Measurements from ENCODE around the gene HDAC3. TPM values are rescaled to one million over a fixed set of nuclear protein-coding genes. Genes with fewer than 3 reads are reported as not detected.
A peak's percentile ranks its signal among the peaks of the same experiment; 100 is the strongest.
"Not testable (repeated sequence)": the region's sequence is repeated elsewhere in the genome, so short reads cannot be mapped to it uniquely, and the experiment has no call there.

The HDAC3 gene
- total RNA-seq, 1 experiment from 2014 or later, result 54.5 TPM

DNA sequence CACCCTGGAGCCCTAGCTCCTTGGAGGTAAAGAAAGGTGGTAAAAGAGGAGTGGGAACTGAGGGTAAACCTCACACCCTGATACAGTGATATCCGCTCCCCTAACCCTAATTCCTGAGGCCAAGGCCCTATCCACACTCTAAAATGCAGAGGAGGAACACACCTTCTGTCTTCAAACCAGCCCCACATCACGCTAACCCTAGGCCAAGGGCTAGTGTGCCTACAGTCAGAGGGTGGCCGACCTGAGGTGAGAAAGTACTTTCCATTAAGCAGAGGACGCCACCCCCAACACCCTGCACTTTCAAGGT lies 590 bp downstream of the HDAC3 start:
- no peak for DNase-seq (ENCODE audit: extremely low read depth, low read depth)

DNA sequence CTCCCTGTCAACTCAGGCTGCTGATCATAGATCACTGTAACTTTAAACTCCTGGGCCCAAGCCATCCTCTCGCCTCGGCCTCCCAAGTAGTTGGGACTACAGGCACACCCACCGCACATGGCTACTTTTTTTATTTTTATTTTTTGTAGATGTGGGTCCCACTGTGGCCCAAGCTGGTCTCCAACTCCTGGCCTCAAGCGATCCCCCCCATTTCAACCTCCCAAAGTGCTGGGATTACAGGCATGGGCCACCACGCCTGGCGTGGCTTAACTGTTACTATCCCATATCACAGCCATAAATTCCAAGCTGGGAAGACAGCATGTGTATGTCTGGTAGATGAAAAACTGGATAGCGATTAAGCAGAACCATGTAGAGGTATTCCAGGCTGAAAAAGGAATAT lies 1.0 kb downstream of the HDAC3 start:
- no peak for DNase-seq (ENCODE audit: extremely low read depth, low read depth)

DNA sequence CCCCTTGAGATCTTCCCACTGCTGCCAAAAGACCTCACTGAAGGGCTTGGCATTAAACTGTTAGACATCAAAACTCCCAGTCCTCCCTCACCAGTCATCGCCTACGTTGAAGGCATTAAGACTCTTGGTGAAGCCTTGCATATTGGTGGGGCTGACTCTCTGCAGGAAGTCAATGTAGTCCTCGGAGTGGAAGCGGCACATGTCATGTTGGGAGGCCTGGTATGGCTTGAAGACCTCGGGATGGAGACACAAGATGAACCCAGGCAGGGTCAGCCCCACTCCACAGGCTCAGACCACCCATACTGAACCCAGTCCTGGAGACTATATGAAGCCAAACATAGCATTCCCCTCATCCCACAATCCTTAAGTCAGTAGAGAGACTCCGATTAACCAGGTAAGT lies 1.9 kb downstream of the HDAC3 start:
- DNase-seq (ENCODE audit: extremely low read depth, low read depth), result no peak

DNA sequence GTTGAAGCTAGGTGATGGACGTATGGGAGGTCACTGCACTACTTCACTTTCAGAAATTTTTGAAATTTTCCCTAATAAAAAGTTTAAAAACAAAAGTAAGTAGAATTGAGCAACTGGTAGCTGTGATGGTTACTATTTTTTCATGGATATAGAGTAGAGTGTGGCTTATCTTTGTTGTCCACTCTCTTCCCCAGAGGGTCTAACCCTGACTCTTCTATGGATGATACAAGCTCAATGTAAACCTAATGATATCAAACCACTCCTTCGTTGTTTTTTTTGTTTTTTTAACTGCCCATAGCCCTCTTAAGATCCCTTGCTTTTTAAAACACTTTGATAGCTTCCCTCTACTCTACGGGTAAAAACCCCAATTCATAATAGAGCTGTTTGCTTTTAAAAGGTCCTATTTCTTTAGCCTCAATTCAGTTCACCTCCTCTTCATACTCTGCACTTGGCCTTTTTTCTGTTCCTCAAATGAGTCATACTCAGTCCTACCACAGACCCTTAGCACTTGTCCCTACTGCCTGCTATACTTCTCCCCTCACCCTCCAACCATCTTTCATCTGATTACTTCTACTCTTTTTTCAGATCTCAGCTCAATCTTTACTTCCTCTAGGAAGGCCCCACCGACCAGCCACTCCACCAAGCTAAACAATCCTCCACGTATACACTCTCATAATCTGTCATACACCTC lies 2.6 kb downstream of the HDAC3 start:
- DNase-seq (ENCODE audit: extremely low read depth, low read depth), result no peak

DNA sequence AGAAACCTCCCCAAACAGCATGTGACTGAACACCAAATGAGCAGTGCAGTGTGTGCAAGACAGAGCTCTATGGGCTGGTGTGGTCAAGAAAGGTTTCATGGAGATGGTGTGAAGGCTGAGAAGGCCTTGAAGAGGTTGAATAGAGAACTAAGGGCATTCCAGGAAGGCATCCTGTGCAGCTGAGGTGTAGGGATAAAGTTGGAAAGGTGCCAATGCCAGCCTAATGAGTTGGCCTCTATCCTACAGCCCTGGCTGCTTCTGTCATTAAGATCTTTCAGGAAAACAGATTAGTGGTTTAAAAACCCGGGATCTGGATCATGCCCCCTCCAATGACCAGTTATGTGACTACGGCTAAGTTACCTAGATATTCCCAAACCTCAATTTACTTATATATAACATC lies 4.0 kb downstream of the HDAC3 start:
- DNase-seq (ENCODE audit: extremely low read depth, low read depth), result no peak

DNA sequence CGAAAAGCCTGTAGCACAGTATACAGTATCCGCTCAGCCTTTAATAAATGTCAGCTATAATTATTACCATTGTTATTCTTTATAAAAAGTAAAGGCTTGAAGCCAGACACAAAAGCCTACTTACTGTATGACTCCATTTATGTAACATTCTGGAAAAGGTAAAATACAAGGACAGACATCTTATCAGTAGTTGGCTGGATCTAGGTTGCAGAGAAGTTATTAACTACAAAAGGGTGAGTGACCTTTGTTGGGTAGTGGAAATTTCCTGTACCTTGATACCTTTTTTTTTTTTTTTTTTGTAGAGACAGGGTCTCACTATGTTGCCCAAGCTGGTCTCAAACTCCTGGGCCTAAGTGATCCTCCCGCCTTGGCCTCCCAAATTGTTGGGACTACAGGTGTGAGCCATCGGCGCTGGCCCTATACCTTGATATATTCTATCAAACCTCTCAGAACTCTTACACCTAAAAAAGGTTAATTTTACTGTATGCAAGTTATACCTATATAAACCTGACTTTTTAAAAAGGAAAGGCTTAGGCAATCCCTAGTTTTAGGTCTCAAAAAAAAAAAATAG lies 6.0 kb downstream of the HDAC3 start:
- no peak for DNase-seq (ENCODE audit: extremely low read depth, low read depth)

DNA sequence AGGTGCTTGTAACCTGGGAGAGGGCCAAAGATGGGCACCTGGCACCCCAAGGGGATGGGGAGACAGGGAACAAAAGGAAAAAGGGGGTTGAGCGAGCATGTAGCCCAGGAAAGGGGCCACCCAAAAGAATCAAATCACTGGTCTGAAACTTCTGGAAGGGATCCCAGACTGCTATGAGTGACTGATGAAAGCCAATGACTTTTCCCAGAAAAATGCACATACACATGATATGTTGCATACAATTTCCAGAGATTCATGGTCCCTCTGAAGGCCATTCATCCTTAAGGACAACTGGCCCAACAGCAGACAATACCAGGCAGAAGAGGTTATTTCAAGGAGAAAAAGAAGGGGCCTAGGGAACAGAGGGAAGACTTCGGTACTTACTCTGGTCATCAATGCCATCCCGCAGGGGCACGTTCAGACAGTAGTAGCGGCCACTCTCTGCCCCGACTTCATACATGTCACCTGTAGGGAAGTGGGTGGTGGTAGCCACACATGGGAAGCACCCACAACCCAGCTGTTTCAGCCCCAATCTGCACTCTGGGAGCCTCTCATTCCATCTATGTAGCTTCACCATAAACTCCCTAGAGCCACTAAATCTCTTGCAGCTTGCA lies 8.4 kb downstream of the HDAC3 start:
- no peak for DNase-seq (ENCODE audit: extremely low read depth, low read depth)

DNA sequence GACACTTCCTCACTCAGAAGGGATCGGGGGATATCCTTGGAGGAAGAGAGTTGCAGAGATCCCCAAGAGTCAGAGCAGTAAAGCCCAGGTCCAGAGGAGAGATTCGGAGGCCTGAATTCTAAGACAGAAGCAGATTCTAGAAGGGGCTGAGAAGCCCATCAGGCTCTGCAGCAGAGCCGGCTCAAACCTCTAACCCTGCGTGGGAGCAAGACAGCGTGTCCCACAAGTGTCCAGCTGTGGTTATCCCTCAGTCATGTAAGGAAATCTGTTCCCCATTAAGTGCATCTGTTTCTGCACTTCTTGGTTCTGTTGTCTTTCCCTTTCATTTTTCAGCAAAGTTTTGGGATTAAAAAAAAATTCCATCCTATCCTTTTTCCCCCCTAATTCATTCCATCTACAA lies 13.0 kb downstream of the HDAC3 start:
- no peak for DNase-seq (ENCODE audit: extremely low read depth, low read depth)

DNA sequence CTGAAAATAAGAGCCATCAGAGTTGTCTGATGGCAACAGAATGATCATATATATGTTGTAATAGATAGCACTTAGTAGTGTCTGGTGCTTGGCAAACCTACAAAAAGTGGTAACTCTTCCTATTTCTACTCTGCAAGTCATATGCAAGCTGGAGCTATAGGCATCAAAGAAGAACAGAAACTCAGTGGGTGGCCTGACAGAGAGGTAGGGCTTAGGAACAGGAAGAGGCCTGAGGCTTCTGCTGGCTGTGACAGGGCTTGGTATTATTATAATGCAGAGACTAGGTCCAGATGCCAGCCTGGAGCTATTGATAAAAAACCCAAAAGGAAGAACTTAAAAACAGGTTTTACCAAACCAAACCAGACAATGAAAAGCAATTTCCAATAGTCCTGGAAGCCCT lies 13.5 kb downstream of the HDAC3 start:
- DNase-seq (ENCODE audit: extremely low read depth, low read depth), result no peak

DNA sequence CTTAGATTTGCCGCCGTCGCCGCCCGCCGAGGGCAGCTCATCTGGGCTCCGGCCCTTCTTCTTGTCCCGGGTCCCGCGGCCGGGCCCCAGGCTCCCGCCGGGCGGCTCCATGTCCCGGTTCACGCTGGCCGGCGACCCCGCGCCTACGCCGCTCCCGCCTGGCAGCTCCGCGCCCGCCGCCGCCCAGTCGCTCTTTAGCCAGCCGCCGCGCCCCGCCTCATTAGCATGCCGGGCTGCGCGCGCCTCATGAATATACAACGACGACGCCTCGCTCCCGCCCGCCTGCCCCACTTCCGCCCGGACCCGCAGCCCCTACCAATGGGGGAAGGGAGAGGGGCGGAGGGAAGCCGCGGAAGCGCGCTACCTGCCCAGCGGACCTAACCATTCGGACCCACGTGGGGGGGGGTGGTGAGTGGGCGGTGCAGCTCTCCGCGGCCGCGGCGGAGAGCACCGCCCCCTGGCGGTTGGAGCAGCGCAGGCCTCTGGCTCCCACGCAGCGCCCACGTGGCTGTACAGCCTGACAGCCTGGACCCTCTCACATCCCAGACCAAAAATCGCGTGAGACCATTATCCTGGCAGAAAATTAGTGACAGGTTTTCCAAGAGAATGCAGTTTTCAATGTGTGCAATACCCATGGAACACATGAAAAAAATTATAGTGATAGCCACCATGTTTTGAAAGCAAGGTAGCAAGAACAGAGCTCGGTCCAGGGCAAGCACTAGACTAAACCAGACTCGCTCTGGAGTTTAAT lies 17.7 kb downstream of the HDAC3 start, which contains the start of gene DIAPH1:
Gene DIAPH1 (minus strand): TSS at position 197 of the 751 bp plus-strand sequence. CDS start 86 bp downstream, at position 111.
- DNase-seq (ENCODE audit: extremely low read depth, low read depth), result peak; percentile 94

DNA sequence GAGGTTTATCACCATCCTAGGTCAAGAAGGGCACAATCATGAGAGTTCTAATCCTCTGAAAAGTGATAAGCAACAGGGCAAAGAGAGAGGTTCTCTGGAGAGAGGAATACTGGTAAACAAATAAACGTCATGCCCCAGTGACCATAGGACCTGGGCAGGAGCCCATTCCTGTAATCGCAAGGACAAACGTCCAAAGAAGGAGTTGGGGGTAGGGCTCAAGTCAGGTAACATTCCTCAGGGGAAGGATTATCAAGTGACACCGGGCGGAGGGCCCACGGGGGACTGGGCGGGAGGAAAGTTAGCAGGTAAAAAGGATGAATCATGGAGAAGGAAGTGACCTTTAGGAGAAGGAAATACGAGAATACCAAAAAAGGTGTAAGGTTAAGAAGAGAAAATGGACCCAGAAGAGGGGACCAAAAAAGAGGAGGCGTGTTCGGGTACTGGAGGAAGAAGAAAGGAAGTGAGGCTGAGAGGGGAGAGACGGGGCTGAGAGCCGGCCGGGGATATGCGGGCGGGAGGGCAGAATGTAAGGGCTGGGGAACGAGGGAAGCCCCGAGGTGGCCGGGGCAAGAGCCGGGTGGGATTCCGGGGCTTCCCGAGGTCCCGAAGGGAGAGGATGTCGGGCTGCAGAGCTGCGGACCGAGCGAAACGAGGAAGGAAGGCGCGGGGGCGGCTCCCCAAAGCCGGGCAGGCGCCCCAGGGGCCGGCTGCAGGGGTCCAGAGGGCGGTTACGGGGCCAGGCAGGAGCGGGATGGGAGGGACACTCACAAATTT lies 18.4 kb downstream of the HDAC3 start:
- no peak for DNase-seq (ENCODE audit: extremely low read depth, low read depth)

DNA sequence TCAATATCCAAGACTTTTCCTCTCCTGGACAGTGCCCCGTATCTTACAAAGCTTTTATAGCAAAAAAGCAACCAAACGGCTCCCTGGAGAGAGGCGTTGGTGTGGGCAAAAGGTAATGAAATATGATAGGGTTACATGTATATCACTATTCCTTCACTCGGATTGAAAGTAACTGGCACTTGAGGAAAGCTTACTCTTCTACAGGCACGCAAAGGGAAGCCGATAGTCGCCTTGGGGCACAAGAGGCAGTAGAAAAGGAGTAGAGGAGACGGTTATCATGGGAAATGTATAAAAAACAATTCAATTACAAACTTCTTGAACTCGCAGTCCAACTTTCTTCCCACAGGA lies 19.0 kb downstream of the HDAC3 start:
- no peak for DNase-seq (ENCODE audit: extremely low read depth, low read depth)

DNA sequence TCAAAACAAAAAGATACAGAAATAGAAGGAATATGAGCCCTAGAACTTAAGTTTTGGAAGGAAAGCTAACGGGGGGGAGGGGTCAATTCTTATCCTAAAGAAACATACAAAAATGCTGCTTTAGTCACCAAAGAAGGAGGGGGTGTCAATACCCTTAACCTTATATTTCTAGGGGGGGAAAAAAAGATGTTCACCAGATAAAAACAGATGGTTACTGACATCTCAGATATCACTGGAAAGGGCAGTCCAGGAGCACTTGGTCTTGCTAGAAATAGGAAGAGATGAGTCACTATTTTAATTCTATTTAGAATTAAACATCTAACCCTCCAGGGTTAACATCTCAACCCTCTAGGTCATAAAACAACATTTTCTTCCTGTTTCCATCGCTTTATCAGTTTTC lies 19.5 kb downstream of the HDAC3 start:
- DNase-seq (ENCODE audit: extremely low read depth, low read depth), result no peak

DNA sequence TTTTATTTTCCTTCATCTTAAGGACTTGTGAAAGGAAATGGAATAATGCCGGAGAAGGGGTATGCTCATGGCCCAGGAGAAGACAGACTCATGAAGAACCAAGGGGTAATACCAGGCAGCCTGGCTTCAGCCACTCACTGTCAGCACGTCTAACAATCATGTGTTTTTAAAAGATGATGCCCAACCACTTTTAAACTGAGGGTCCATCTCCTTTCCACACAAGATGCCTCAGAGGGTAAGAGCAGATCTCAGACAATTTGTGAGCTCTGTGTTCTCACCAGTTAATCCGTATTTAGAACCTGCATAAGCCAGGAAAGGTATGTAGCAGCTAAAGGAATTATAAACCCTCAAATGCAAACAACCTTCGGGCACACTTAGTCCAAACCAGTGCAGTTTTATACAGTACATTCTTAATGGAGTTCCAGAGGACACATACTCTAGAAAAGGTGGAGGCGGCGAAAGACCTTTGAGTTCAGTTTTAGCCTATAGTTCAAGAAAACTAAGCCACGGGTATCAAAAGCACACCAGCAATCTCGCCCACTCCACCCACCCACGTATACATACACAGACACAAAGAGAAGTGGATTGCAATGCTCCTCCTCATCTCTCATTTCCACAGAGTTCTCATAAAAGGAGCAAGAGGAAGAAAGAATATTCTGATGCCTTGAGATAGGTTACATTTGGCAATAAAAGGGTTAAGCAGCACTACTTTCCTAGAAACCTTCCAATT lies 20.5 kb downstream of the HDAC3 start:
- DNase-seq (ENCODE audit: extremely low read depth, low read depth), result no peak

DNA sequence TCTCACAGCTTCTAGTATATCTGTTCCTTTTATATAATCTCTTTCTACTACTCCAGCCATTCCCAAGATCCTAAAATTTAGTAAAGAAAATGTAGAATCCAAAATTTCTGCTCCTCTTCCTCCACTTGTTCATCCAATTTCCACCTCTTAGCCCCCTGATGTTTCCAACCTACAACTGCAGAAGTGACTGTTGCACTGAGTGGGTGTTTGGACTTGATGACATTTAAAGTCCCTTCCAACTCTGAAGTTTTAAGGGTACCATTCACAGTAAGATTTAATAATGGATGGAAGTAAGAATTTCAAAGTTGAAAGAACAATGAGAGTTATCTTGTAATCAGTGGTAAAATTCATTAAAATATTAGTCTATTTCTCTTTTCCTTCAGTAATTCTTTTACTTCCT lies 23.3 kb downstream of the HDAC3 start:
- no peak for DNase-seq (ENCODE audit: extremely low read depth, low read depth)

DNA sequence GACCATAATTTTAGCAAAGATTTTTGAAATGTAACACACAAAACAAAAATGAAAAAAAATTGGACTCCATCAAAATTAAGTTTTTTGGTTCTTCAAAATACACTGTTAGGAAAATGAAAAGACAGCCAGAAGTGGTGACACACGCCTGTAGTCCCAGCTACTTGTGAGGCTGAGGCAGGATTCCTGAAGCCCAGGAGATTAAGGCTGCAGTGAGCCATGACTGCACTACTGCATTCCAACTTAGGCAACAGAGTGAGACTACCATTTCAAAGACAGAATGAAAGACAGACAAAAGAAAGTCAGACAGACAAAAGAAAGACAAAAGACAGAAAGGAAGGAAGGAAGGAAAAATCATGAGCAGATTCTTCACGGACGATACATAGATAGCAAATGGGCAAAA lies 25.4 kb downstream of the HDAC3 start:
- DNase-seq (ENCODE audit: extremely low read depth, low read depth), result no peak

DNA sequence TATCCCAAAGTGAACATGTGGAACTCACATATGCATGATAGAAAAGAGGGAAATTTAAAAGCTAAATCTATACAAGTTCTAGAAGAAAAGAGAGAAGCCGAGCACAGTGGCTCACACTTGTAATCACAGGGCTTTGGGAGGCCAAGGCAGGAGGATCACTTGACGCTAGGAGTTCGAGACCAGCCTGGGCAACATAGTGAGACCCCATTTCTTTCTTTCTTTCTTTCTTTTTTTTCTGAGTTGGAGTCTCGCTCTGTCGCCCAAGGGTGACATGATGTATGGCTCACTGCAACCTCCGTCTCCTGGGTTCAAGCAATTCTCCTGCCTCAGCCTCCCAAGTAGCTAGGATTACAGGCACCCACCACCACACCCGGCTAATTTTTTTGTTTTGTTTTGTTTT lies 26.7 kb downstream of the HDAC3 start:
- not testable (repeated sequence) for DNase-seq (ENCODE audit: extremely low read depth, low read depth)

DNA sequence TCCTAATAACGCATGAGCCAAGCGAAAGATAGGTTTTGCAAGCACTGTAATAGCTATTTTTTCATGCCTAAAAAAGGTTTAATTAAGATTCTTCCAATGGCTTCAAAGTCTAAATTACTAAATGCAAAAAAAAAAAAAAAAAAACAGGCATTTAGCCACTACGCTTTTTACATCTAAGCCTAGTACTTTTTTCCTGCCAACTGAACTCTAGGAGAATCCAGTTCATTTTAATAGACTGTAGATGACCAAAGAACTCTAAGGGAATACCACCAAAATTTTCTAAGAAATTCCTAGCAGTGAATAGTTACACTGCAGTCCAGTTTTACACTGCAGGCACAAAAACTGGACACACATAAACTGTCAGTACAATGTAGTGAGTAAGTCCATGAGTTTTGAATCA lies 27.6 kb downstream of the HDAC3 start:
- no peak for DNase-seq (ENCODE audit: extremely low read depth, low read depth)

DNA sequence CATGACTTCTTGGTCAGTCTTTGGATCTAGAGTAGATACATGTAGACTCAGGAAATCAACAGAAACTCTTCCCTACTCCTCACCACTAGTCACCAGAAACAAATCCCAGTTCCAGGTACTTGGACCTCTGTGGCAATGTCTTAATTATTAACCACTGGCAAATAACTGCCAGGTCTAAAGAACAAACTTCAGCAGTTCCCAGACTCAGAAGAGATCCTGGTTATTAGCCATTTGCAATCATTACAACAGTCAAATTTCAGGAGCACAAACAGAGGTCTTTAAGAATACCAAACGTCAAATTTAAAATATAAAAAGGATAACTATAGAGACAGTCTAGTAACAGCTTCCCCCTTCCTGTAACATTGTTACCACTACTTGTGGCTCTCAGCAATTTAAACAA lies 28.1 kb downstream of the HDAC3 start:
- DNase-seq (ENCODE audit: extremely low read depth, low read depth), result no peak

DNA sequence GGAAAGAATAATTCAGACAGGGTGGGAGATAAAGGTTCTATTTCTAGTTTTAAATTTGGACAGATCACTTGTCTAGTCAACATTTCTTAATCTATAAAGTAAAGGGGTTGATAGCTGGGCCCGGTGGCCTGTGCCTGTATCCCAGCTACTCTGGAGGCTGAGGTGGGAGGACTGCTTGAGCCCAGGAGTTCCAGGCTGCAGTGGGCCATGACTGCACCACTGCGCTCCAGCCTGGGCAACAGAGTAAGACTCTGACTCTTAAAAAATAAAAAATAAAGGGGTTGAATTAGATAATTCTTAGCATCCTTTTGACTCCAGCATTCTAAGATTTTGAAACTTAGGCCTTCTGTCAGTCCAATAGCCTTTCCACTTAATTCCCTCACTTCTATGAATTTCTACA lies 28.6 kb downstream of the HDAC3 start:
- DNase-seq (ENCODE audit: extremely low read depth, low read depth), result no peak
